Brain microvascular endothelial cell (primary cell): ENCODE results near the gene DPH1.

Experiments used
- DNase-seq: peaks from one replicate; pipeline ENCODE4 v3.0.0-alpha.2; 2020
- H3K27ac ChIP-seq: fragments of 250-450 bp; sonication (Bioruptor Pico); 2 replicates; pipeline ENCODE4 v1.5.1; 2020; ENCODE audit warnings: mild to moderate bottlenecking, moderate library complexity
- H3K27me3 ChIP-seq: fragments of 250-450 bp; sonication (Bioruptor Pico); replicated peaks from 2 replicates; pipeline ENCODE4 v1.5.1; 2020; ENCODE audit warnings: mild to moderate bottlenecking
- H3K36me3 ChIP-seq: fragments of 250-450 bp; sonication (Bioruptor Pico); replicated peaks from 2 replicates; pipeline ENCODE4 v1.5.1; 2020; ENCODE audit warnings: mild to moderate bottlenecking
- H3K4me3 ChIP-seq: 2 replicates; pipeline ENCODE4 v1.5.1; 2011; ENCODE audit warnings: low read depth, mild to moderate bottlenecking, control low read depth, low read length, moderate library complexity
- CTCF ChIP-seq: IDR thresholded peaks from 2 replicates; pipeline ENCODE4 v1.5.1; 2011; ENCODE audit warnings: low read depth, mild to moderate bottlenecking, moderate library complexity, low read length, control low read depth, inconsistent platforms; ENCODE audit errors: missing control alignments
- in situ Hi-C: cut with HindIII; loops from 2 replicates; pipeline ENCODE4 v1.10.0; 2017; ENCODE audit warnings: low sequenced_read_pairs, low pct_ligation_motif_present

DPH1 gene

GRCh38 chr17:2035541-2036488 is 5.9 kb downstream of the DPH1 start:
- TF ChIP-seq CTCF, result no peak
- H3K27me3 ChIP-seq, result no peaks in the 10 kb centered on the region
- H3K4me3 ChIP-seq, result no peak overlapping the region
- no peak for DNase-seq
- in situ Hi-C loops, result no loop called here
- peaks cover 18% of the 10 kb centered on the region for H3K36me3 ChIP-seq
- H3K27ac ChIP-seq, result no peak overlapping the region

- no peak for TF ChIP-seq CTCF
- no peak for DNase-seq
- H3K27ac ChIP-seq, result no peak overlapping the region
- no peaks in the 10 kb centered on the region for H3K27me3 ChIP-seq
- peaks cover 18% of the 10 kb centered on the region for H3K36me3 ChIP-seq
- in situ Hi-C loops, result no loop called here
- no peak overlapping the region for H3K4me3 ChIP-seq
These were observed 7.2 kb downstream of the DPH1 start for GRCh38 chr17:2037155-2037554.

GRCh38 chr17:2040219-2040827 is 10.4 kb downstream of the DPH1 start:
- H3K27ac ChIP-seq, result no peak overlapping the region
- in situ Hi-C loops, result no loop called here
- peaks cover 23% of the 10 kb centered on the region for H3K36me3 ChIP-seq
- DNase-seq, result no peak
- TF ChIP-seq CTCF, result no peak
- H3K4me3 ChIP-seq, result no peak overlapping the region
- H3K27me3 ChIP-seq, result no peaks in the 10 kb centered on the region

- peaks cover 17% of the 10 kb centered on the region for H3K36me3 ChIP-seq
- peak overlapping the region; percentile 88 for H3K27ac ChIP-seq
- no peak for TF ChIP-seq CTCF
These were observed 11.1 kb downstream of the DPH1 start for GRCh38 chr17:2040942-2041560.

GRCh38 chr17:2041561-2042389 is 11.8 kb downstream of the DPH1 start, which contains the start of gene OVCA2:
Gene OVCA2 (plus strand): TSS chr17:2042022. CDS start chr17:2042048, 26 bp downstream.
- in situ Hi-C loops, result no loop called here
- TF ChIP-seq CTCF, result peak; percentile 59
- Histone ChIP-seq H3K27ac (peak within 1 kb of the TSS; percentile 88), H3K36me3 (peaks cover 12% of the 10 kb centered on the region), H3K27me3 (no peaks in the 10 kb centered on the region), H3K4me3 (peak within 1 kb of the TSS; percentile 85)
- peak; percentile 87 for DNase-seq

More at GRCh38 chr17:2040942-2041560, 11.1 kb downstream of the DPH1 start:
- DNase-seq, result no peak
- Histone ChIP-seq H3K27me3 (no peaks in the 10 kb centered on the region), H3K4me3 (peak overlapping the region; percentile 85)
- in situ Hi-C loops, result no loop called here
